Stimulated activated CD4-positive, alpha-beta T cell treated with anti-CD3 and anti-CD28 coated beads, Interleukin-1b, Interleukin-23, amount 100 ng/mL, for 1 hour (primary cell): Measurements from ENCODE around the gene ATAD1.
"Not testable (repeated sequence)": the region's sequence is repeated elsewhere in the genome, so short reads cannot be mapped to it uniquely, and the experiment has no call there.

Experiments
- DNase-seq, 2 donors: peaks; one replicate each; pipeline ENCODE4 v3.0.0-alpha.2; 2020; ENCODE audit warnings: low read depth in 2 of 2

ATAD1 gene

DNA sequence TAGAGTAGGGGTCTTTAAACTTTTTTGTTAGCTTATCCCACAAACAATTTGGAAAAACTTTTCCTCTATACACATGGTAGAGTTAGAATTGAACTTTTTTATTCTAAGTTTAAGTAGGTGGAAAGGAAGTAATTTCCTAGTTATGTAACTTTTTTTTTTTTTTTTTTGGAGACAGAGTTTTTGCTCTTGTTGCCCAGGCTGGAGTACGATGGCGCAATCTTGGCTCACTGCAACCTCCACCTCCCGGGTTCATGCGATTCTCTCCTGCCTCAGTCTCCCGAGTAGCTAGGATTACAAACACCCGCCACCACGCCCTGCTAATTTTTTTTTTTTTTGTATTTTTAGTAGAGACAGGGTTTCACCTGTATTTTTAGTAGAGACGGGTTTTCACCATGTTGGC is 28.7 kb upstream of the ATAD1 start:
- DNase-seq = not testable (repeated sequence)

- DNase-seq = no peak
These were observed 28.0 kb upstream of the ATAD1 start for GRCh38 chr10:87846023-87846422.

GRCh38 chr10:87845624-87845998 is 27.6 kb upstream of the ATAD1 start:
- no peak for DNase-seq

GRCh38 chr10:87844837-87845623 is 27.0 kb upstream of the ATAD1 start:
- no peak for DNase-seq

- DNase-seq = no peak
These were observed 25.7 kb upstream of the ATAD1 start for GRCh38 chr10:87843714-87844113.

GRCh38 chr10:87842776-87843497 is 24.9 kb upstream of the ATAD1 start:
- DNase-seq = no peak

GRCh38 chr10:87842220-87842641 is 24.2 kb upstream of the ATAD1 start:
- no peak for DNase-seq

DNA sequence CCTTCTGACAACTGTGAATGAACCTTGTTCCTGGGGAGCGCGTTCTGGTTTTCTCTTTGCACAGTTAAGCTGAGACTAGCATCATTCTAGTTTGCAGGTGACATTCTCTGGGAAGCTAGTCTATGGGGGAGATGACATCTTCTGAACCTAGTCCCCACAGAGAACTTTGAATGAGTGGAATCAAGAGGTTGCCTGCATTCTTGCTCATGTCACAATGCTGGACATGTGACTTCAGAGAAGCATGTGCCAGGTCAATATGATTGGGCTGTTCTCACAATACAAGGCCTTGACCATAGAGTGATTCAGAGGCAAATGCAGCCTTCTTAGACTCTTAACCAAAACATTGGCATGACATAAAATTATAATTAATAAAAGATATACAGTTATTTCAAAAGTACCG is 23.2 kb upstream of the ATAD1 start:
- DNase-seq = no peak

- no peak for DNase-seq
These were observed 20.6 kb upstream of the ATAD1 start for GRCh38 chr10:87838650-87839049.

DNA sequence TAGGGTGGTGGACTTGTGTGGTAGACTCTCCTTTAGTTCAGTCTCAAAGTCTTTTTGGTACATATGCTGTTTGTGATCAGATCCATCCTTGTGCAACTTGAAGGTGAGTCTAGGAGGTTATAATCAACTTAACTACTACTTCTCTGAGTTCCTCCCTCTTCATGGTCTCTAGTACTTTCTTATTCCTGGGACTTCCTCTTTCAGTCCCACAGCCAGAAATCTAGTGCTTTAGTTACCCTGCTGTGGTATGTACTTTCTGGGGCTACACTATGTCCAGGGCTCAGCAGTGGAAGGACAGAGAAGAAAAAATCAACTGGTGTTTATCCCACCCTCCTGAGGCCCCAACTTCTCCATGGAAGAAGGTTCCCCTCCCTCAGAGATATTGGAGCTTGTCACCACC is 19.4 kb upstream of the ATAD1 start:
- DNase-seq = no peak

GRCh38 chr10:87836098-87836497 is 18.1 kb upstream of the ATAD1 start:
- DNase-seq = no peak

DNA sequence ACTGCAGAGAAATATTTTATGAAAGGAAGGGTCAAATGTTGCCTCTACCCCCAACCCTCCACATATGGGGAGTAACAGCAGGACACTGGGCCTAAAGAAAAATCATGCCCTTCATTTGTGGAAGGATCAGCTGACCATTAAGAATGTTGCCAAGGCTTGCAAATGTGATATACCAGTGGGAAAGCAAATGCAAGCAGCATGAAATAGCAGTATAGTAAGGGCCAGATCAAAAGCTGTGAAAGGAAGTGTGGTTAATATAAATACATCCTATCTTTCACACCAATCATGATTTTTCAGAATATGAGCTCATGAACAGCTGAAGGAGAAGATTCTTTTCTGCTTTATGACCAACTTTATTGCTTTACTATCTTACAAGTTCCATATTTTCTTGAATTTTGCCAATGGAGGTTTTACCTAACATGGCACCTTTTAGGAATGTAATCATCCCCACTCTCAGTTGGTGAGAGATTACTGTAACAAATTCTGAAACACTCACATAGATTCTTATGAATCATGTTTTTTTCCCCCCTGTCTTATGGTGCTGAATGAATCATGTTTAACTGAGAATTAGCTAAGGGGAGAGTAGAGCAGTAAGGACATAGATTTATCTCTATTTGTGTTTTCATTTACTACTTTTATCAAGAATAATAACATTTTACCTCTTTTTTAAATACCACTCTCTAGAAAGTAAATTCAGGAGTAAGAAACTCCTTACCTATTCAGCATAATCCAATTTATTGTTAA is 12.1 kb upstream of the ATAD1 start:
- no peak for DNase-seq

DNA sequence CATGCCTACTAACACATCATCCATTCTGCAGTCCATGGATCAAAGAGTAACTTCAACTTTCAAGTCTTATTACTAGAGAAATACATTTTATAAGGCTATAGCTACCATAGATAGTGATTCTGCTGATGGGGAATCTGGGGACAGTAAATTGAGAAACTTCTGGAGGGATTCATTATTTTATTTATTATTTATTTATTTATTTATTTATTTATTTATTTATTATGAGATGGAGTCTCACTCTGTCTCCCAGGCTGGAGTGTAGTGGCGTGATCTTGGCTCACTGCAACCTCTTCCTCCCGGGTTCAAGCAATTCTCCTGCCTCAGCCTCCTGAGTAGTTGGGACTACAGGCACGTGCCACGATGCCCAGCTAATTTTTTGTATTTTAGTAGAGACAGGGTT is 11.0 kb upstream of the ATAD1 start:
- DNase-seq = not testable (repeated sequence)

- DNase-seq = no peak
These were observed 9.7 kb upstream of the ATAD1 start for GRCh38 chr10:87827681-87828080.

GRCh38 chr10:87826653-87827052 is 8.6 kb upstream of the ATAD1 start:
- no peak for DNase-seq

DNA sequence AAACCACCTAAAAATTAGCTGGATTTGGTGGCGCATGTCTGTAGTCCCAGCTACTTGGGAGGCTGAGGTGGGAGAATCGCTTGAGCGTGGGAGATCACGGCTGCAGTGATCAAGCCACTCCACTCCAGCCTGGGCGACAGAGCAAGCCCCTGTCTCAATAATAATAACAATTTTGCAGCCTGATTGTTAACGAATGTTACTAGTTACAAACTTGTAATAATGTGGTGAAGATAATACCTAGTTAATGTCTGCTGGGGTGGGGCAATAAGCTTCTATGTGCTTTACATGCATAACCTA is 1.2 kb upstream of the ATAD1 start:
- DNase-seq = no peak

DNA sequence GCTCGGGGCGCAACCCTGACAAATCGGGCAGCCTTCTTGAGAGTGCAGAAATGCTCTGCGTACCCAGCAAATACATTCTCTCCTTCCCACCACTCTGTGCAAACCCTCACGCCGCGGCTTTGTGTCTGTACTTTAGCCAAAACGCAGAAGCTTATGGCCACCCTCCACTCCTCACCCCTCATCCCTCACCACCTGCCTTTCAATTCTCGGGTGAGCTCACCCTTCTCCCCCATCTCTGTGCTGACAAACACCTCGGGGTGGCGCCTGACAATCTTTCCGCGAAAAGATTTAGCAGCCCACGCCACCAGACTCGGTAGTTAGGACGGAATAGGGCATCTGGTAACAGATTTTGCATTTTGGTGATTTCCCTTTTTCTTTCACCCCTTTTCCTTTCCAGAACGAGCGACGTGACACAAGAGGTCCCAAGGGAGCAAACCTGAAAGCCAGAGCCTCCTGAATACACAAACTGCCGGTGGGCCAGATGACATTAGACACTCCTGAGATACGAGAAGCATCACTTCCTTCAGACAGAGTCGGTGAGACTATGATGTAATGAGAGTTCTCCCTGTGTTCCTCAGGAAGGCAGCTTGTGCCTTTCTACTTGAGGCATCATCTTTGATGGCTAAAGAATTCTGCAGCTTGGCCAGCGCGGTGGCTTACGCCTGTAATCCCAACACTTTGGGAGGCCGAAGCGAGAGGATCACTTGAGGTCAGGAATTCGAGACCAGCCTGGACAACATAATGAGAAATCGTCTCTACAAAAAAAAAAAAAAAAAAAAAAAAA is 671 bp upstream of the ATAD1 start:
- DNase-seq = peak in 1 of 2 donors; percentile 30

- no peak for DNase-seq
These were observed 973 bp downstream of the ATAD1 start for GRCh38 chr10:87816898-87817608.

GRCh38 chr10:87816163-87816897 is 1.7 kb downstream of the ATAD1 start:
- DNase-seq = no peak

- no peak for DNase-seq
These were observed 13.0 kb downstream of the ATAD1 start for GRCh38 chr10:87804939-87805569.
